GM06990 (cell line): ENCODE results near the gene HMX3.
A peak's percentile ranks its signal among the peaks of the same experiment; 100 is the strongest.

Experiments
- DNase-seq: peaks from one replicate; pipeline ENCODE4 v3.0.0-alpha.2; 2011; ENCODE audit not compliant: insufficient read length; ENCODE audit errors: extremely low read depth
- H3K27me3 ChIP-seq: replicated peaks from 2 replicates; pipeline ENCODE4 v1.6.0; 2011; ENCODE audit warnings: low read length; ENCODE audit not compliant: control insufficient read depth, insufficient read depth
- H3K36me3 ChIP-seq: 2 replicates; pipeline ENCODE4 v1.5.1; 2011; ENCODE audit warnings: low read length; ENCODE audit not compliant: control insufficient read depth, insufficient read depth
- H3K4me3 ChIP-seq: replicated peaks from 2 replicates; pipeline ENCODE4 v1.5.1; 2011; ENCODE audit warnings: low read depth, mild to moderate bottlenecking, control low read depth, low read length
- TF ChIP-seq, protein P1 (sequence below): IDR thresholded peaks from 2 replicates; pipeline ENCODE4 v1.5.1; 2011; ENCODE audit warnings: low read length, control low read depth, mild to moderate bottlenecking, inconsistent platforms; ENCODE audit not compliant: insufficient read depth, poor library complexity, severe bottlenecking

Gene HMX3

DNA sequence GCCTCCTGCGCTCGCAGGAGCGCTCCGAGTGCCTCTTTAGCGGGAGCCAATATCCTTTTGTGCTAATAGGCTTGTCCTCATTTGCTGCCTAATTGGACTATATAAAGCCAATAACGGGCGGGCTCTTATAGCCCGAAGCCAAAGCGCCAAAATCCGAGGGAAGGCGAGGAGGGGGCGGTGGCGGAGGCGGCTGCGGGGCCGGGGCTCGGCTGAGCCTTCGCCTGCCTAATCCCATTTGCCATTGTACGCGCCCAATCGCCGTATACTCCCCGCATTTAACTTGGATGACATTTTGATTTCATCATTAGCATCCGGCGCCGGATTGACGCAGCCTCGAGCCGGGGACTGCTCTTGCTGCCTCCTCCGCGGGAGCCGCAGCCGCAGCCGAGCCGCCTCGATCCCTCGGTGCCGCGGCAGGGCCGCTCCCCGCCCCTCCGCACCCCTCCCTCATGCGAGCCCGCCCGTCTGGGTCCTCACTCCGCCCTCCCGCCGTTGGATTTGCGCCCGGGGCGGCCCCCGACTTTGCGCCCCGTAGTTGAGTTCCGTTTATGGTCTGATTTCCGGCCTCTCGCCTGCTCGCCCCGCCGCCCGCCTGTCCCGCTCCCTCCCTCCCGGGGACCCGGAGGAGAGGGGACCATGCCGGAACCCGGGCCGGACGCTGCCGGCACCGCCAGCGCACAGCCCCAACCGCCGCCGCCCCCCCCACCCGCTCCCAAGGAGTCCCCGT is at the start of gene HMX3:
HMX3 (plus strand) TSS at position 556 of the 727 bp plus-strand sequence; CDS start at position 637, 81 bp downstream.
- peak; percentile 91 for DNase-seq
- Histone ChIP-seq H3K27me3 (no peaks in the 10 kb centered on the region; the same call in none of the 2 replicates), H3K36me3 (no peaks in the 10 kb centered on the region), H3K4me3 (peak within 1 kb of the TSS; percentile 72)
- TF ChIP-seq, protein P1, sequence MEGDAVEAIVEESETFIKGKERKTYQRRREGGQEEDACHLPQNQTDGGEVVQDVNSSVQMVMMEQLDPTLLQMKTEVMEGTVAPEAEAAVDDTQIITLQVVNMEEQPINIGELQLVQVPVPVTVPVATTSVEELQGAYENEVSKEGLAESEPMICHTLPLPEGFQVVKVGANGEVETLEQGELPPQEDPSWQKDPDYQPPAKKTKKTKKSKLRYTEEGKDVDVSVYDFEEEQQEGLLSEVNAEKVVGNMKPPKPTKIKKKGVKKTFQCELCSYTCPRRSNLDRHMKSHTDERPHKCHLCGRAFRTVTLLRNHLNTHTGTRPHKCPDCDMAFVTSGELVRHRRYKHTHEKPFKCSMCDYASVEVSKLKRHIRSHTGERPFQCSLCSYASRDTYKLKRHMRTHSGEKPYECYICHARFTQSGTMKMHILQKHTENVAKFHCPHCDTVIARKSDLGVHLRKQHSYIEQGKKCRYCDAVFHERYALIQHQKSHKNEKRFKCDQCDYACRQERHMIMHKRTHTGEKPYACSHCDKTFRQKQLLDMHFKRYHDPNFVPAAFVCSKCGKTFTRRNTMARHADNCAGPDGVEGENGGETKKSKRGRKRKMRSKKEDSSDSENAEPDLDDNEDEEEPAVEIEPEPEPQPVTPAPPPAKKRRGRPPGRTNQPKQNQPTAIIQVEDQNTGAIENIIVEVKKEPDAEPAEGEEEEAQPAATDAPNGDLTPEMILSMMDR: no peak

DNA sequence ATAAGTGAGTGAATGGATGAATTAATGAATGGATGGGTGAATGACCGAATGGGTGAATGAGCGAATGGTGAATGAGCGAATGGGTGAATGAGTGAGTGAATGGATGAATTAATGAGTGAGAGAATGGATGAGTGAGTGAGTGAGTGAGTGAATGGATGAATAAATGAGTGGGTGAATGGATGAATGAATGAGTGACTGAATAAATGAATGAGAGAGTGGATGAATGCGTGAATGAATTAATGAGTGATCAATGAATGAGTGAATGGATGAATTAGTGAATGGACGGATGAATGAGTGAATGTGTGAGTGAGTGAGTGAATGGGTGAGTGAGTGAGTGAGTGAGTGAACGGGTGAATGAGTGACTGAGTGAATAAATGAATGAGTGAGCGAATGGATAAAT is 49.5 kb upstream of the HMX3 start:
- no peak for DNase-seq
- Histone ChIP-seq H3K4me3 (no peak overlapping the region), H3K27me3 (no peaks in the 10 kb centered on the region; the same call in 1 of the 2 replicates), H3K36me3 (no peaks in the 10 kb centered on the region)
- TF ChIP-seq, protein P1: no peak

DNA sequence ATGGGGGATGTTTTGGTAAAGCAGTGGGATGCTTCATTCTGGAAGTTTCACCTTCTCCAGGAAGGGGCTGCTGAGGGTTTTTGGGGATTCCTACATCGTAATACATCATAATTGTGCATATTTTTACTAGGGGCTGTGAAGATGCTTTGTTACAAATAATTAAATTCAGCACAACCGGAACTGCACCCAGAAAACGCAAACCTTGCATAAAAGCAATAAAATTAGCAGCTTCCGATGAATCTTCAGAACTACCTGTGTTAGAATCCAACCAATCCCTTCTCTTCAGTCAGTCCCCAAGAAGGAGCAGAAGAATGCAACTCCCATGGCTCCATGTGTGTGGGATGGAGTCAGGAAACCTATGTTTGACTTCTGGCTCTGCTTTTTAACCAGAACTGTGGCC is 48.4 kb upstream of the HMX3 start:
- TF ChIP-seq, protein P1: no peak
- no peaks in the 10 kb centered on the region; the same call in 1 of the 2 replicates for H3K27me3 ChIP-seq
- DNase-seq: no peak
- no peaks in the 10 kb centered on the region for H3K36me3 ChIP-seq
- no peak overlapping the region for H3K4me3 ChIP-seq

DNA sequence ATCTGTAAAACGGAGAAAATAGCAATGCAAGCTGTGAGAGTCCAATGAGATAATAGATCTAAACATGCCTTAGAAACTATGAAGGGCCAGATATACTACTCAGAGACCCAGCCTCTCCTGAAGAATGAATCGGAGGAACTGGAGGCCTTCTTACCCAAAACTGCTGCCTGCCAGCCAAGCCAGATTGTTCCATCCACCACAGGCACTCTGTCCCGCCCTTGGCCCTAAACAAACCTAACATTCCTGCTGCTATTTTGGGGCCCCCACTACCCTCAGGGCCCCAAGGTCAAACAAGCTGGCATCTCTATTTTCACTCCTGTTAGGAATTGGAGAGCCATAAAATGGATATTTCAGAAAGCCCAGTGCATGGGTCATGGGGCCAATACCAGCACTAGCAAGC is 48.0 kb upstream of the HMX3 start:
- Histone ChIP-seq H3K36me3 (no peaks in the 10 kb centered on the region), H3K27me3 (no peaks in the 10 kb centered on the region; the same call in 1 of the 2 replicates), H3K4me3 (no peak overlapping the region)
- TF ChIP-seq, protein P1: no peak
- no peak for DNase-seq

DNA sequence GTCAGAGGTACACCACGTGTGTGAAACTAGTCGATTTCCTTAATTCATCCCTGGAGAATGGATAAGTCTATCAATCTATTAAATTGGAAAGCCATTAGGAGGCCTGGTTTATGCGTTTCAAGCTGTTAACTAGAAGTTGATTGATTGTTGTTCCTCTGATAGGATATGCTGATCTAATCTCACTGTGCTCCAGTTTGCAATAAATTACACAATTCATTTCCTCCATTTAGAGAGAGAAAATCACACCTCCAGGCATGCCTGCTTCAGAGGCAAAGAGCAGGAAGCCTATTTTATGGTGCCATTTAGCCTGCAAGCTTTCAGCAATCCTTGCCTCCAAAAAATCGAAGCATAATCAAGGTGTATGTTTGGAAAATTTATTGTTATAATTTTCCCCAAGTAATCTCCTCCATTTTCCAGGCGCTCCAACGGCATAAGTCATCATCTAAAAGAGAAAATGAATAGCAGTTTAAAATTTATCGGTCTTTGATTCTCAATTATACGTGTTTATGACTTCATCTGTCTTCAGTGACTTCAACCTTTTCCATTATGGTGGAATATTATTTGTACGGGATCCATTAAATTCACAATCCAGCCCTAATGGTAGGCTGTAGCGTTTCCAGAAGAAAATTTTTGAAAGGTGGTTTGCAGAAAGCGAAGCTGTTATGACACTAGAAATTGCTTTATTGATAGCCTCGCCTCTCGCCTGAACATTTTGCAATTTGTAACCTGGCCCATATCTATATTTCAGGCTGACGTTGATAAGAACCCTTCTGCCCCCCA is 42.9 kb upstream of the HMX3 start:
- DNase-seq: no peak
- TF ChIP-seq, protein P1: no peak
- H3K27me3 ChIP-seq: peaks cover 2% of the 10 kb centered on the region; the same call in 1 of the 2 replicates
- H3K4me3 ChIP-seq: no peak overlapping the region
- H3K36me3 ChIP-seq: no peaks in the 10 kb centered on the region
